OCI-LY7 (cell line): Measurements from ENCODE around the gene SND1.

Experiments used
- EZH2phosphoT487 ChIP-seq: fragments of 200-600 bp; sonication (generic); IDR thresholded peaks from 2 replicates; pipeline ENCODE4 v1.6.1; 2018; ENCODE audit warnings: low read depth, borderline replicate concordance, mild to moderate bottlenecking, mixed run types, antibody characterized with exemption, low read length, moderate library complexity, mixed read lengths
- TF ChIP-seq, protein P1 (sequence below): fragments of 200-600 bp; sonication (generic); conservative IDR thresholded peaks from 2 replicates; pipeline ENCODE4 v1.5.1; 2014; ENCODE audit warnings: mild to moderate bottlenecking, antibody characterized with exemption, low read length, moderate library complexity, mixed read lengths

DNA sequence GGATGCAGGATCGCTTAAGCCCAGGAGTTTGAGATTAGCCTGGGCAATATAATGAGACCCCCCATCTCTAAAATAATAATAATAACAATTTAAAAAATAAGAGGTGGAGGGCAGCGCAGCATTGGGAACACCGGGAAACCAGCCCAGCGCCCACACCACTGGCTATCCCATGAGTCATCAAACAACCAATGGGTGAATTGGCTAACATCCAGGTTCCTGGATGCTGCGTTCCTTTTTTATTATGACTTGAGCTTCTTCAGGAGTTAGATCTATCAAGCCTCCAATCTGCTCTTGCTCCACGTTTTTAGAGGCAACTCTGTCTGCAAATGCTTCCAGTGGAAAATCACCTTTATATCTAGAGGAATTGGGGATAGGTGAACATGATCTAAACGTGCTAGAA is 389.2 kb downstream of the SND1 start:
- TF ChIP-seq, protein P1, sequence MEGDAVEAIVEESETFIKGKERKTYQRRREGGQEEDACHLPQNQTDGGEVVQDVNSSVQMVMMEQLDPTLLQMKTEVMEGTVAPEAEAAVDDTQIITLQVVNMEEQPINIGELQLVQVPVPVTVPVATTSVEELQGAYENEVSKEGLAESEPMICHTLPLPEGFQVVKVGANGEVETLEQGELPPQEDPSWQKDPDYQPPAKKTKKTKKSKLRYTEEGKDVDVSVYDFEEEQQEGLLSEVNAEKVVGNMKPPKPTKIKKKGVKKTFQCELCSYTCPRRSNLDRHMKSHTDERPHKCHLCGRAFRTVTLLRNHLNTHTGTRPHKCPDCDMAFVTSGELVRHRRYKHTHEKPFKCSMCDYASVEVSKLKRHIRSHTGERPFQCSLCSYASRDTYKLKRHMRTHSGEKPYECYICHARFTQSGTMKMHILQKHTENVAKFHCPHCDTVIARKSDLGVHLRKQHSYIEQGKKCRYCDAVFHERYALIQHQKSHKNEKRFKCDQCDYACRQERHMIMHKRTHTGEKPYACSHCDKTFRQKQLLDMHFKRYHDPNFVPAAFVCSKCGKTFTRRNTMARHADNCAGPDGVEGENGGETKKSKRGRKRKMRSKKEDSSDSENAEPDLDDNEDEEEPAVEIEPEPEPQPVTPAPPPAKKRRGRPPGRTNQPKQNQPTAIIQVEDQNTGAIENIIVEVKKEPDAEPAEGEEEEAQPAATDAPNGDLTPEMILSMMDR: no peak
- TF ChIP-seq EZH2phosphoT487: no peak
